IPS-15b (cell line): Measurements from ENCODE around the gene PCYT1B.

Experiments used
- H3K27me3 ChIP-seq: one replicate; pipeline ENCODE4 v1.6.1; 2013; ENCODE audit warnings: low read length; ENCODE audit not compliant: control insufficient read depth, insufficient read depth
- H3K36me3 ChIP-seq: one replicate; pipeline ENCODE4 v1.6.1; 2013; ENCODE audit warnings: low read length; ENCODE audit not compliant: control insufficient read depth, insufficient read depth
- H3K4me1 ChIP-seq: one replicate; pipeline ENCODE4 v1.6.1; 2013; ENCODE audit warnings: mild to moderate bottlenecking, low read length; ENCODE audit not compliant: control insufficient read depth, insufficient read depth
- H3K4me3 ChIP-seq: one replicate; pipeline ENCODE4 v1.5.1; 2013; ENCODE audit warnings: low read depth, low read length
- H3K9ac ChIP-seq: one replicate; pipeline ENCODE4 v1.6.1; 2013; ENCODE audit warnings: low read depth, mild to moderate bottlenecking, low read length
- H3K9me3 ChIP-seq: one replicate; pipeline ENCODE4 v1.6.1; 2013; ENCODE audit warnings: mild to moderate bottlenecking, low read length; ENCODE audit not compliant: control insufficient read depth, insufficient read depth

Gene PCYT1B

DNA sequence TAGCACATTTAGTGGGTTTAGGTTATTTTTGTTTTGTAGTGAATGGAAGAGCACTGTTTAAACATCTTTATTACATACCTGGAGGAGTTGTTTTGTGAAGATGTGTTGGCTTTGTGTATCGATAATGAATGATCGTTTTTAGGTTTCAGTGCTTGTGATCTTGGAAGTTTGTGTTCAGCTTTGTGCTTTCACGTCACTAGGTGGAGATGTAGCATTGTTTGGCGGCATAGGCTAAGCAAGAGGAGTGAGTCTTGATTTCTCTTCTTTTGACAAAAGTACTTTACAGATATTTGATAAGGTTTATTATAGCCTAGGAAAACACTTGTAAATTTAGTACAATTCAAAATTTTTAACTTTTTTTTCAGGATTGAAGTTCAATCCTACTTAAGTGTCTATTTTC is 131.7 kb downstream of the PCYT1B start:
- Histone ChIP-seq H3K4me1 (no peaks in the 10 kb centered on the region), H3K9me3 (no peaks in the 10 kb centered on the region), H3K36me3 (no peaks in the 10 kb centered on the region), H3K9ac (no peak overlapping the region), H3K27me3 (no peaks in the 10 kb centered on the region), H3K4me3 (no peak overlapping the region)

DNA sequence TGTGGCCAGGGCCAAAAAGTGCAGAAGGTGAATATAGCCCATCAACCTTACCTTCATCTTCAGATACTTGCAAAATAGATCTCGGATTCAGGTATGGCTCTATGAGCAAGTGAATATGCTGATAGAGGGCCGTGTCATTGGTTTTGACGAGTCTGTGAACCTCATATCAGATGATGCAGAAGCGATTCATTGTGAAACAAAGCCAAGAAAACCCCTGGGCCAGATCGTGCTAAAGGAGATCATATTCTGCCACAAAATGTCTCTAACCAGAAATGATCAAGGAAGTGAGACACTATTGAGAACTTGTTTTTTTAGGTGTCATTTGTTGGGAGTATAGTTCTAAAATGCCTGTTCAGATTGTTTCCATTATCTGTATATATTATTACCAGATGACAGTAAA is 133.7 kb downstream of the PCYT1B start:
- Histone ChIP-seq H3K27me3 (no peaks in the 10 kb centered on the region), H3K9me3 (no peaks in the 10 kb centered on the region), H3K4me3 (no peak overlapping the region), H3K9ac (no peak overlapping the region), H3K36me3 (no peaks in the 10 kb centered on the region), H3K4me1 (no peaks in the 10 kb centered on the region)

DNA sequence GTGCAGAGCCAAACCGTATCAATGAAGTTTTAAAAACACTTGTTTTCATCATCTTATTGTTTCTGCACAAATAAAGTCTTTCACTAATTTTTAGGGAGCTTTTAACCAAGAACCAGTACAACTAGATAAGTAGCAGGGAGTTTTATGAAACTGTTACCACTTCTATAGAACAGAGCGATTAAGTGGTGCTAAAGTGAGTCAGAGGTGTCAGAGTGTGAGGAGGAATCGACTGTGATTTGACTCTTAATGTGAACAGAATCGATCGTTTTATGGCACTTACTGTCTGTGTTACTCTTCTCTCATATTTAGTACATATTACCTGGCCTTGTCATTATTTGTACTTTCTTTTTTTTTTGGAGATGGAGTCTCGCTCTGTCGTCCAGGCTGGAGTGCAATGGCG is 138.8 kb downstream of the PCYT1B start:
- H3K9me3 ChIP-seq = no peaks in the 10 kb centered on the region
- no peak overlapping the region for H3K4me3 ChIP-seq
- H3K9ac ChIP-seq = no peak overlapping the region
- H3K4me1 ChIP-seq = no peaks in the 10 kb centered on the region
- no peaks in the 10 kb centered on the region for H3K36me3 ChIP-seq
- H3K27me3 ChIP-seq = no peaks in the 10 kb centered on the region
